GM03348 (cell line): ENCODE data around the gene ACACB.
A peak's percentile ranks its signal among the peaks of the same experiment; 100 is the strongest.

ENCODE experiments used
- DNase-seq: peaks from one replicate; pipeline ENCODE4 v3.0.0; 2012; ENCODE audit warnings: low spot score

ACACB gene

GRCh38 chr12:109304485-109304884 lies 188.1 kb downstream of the ACACB start:
- no peak for DNase-seq

- DNase-seq, result no peak
Measured at GRCh38 chr12:109305547-109305946, 189.2 kb downstream of the ACACB start.

GRCh38 chr12:109307051-109307450 lies 190.7 kb downstream of the ACACB start:
- no peak for DNase-seq

- DNase-seq, result no peak
Measured at GRCh38 chr12:109308534-109309380, 192.4 kb downstream of the ACACB start, which contains the start of gene FOXN4. TSS of gene FOXN4 (minus strand) at chr12:109309284. CDS start at chr12:109308321, 963 bp downstream.

GRCh38 chr12:109309381-109310246 lies 193.2 kb downstream of the ACACB start:
- DNase-seq, result peak; percentile 33

- no peak for DNase-seq
Measured at GRCh38 chr12:109310247-109311125, 194.1 kb downstream of the ACACB start.
